Smooth muscle cell of the brain vasculature (primary cell): Measurements from ENCODE around the gene NFKB1.

Source experiments
- DNase-seq: peaks from one replicate; pipeline ENCODE4 v3.0.0-alpha.2; 2012; ENCODE audit warnings: low read depth, low spot score

The NFKB1 gene

DNA sequence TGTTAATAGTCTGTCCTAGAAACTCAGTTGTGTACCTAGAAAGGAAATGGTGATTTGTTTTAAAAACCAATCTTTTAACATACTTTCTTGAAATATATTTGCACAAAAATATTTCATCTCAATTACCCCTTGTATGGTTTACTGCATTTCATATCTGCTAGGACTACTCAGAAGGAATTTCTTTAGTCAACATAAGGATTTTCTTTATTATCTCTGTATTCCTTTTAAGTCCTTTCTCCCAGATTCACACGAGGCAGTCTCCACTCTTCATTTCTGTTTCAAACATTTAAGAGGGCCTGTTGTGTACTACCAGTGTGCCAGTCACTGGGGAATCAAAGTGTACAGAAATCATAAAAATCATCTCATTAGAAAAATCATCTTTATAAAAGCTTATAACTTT, 28.8 kb downstream of the NFKB1 start:
- no peak for DNase-seq

DNA sequence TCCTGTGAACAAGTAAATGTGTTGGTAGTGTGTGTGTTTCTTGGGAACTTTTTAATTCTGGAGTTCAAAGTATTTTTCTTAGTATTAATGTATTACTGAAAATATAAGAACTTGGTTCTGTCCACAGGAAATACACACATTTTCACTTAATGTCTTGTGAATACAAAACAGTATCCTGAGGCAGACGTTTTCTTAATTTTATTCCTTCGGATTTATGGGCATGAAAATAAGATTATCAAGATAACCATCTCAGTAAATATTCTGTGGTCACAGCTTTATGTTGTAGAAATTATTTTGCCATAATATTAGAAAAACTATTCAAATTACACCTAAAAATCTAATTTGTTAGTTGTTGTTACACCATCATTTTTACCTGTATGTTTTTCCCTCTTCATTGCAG, 29.8 kb downstream of the NFKB1 start:
- no peak for DNase-seq

DNA sequence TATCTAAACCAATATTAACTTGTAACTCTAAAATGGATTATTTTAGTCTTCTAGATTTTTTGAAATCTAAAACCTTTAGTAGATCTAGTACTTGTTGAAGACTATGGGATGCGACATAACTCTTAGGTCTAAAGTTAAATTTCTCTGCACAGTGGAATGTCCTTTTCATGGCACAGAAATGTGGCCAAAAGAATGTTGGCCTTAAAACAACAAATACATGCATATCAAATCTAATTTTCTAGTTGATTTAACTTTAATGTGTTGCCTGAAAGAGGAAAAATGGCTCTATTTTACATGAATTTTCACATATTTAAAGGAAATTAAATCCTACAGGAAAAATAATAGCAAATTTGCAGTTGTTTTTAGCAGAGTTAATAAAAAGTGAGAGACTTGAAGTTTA, 30.3 kb downstream of the NFKB1 start:
- DNase-seq: no peak

DNA sequence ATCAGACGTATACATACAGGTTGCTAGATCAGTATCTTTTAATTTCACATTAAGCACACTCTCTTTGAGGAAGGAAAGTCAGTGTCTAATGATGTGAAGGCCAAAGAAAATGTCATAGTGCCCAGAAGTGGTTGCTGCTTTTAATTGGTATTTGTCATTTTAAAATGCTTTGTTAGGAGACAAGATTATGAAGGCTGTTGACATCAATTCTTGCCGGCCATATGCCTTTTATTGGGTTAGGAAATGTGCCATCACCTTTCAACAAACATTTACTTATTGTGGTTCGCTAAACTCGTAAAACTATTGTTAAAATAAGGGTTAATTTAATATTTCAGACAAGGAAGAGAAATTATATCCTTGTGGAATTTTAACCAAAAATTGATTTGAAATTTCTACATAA, 32.2 kb downstream of the NFKB1 start:
- DNase-seq: no peak

DNA sequence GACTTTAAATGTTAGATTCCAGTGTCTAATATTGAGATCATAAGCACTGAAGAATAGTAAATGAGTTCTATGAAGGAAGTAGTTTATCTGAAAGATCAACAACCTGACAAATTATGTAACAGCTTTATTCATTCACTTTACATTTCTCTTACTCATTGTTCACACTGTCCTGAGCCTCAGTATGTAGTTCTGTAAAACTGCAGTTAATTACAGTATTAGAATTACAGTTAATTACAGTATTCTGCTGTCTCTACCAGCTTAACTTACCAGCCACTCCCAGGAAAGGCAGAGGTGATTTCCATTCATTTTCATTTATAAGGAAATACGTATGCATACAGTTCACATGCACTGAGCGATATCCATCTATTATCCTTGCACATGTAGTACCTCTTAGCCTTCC, 32.7 kb downstream of the NFKB1 start:
- no peak for DNase-seq

DNA sequence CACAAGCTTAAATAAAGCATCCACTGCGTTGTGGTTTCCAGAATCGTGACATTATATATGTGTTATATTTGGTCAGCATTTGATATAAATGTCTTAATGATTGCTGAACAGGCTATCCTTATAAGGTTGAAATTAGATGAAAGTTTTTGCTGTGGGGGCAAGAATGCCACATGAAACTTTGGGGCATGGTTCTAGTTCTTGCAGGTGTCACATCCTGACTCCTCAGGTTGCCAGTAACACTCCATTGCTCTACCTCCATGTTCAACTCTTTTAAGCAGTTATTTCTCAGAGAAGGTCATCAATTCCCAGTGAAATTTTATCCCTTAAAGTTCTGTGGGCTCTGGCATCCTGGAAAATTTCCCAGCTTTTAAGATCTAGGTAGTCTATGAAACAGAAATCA, 33.7 kb downstream of the NFKB1 start:
- DNase-seq: no peak

DNA sequence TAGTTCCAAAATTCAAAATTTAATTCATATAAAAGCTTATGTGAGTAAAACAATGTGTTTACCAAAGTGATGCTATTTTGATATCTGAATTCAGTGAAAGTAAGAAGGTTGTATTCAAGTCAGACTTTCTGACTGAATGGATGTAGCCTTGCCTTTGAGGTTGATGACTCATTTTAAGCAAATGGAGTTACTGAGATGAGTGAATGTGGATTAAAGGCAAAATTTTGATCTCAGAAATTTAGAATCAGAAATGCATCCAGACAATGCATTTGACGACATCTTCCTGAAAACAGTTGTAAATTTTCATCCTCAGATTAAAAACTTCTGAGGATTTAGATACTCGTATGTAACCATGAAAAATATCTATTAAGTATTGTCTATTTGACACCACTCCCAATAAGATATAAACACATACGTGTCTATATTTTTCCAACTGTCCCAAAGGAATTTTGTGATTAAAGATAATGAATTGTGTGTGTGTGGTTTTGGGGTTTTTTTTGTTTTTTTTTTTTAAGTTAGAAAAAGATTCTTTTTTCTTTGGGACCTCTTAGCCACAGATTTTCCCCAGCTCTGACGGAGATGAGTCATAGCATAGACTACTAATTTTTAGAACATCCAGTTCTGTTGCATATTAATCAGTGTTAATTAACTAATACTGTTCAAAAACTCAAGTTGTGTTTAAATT, 34.4 kb downstream of the NFKB1 start:
- DNase-seq: no peak

DNA sequence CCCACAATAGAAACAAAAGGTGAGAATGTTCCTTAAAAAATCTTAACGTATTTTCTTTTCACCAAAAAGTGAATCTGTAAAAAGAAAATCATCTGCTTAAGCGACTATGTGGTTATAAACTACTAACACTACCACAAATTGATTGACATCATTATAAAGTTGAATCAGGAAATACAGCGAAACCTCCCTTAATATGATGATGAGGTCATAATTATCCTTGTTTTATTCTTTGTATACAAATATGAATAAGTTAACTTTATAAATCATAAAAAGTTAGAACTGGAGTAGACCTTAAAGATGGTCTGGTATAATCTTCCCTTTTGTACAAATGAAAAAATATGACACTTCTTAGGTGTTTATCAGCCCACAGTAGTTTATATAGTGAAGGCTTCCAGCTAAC, 35.6 kb downstream of the NFKB1 start:
- DNase-seq: no peak

DNA sequence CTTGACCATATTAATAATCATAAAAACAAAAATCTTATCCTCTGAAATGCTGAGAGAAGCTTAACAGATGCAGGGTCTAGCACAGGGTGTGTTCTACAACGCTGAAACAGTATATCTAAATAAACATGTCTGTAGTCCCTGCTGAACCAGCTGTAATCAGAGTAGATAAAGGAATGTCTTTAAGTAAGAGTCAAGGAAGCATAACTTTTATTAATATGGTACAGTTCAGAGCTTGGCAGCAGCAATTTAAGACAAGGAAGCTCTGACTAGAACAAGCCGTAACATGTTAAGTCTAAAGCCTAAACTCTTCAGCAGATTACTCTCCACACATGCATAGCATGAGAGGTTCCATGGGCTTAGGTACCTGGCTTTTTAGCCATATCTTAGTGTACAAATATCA, 36.1 kb downstream of the NFKB1 start:
- no peak for DNase-seq

DNA sequence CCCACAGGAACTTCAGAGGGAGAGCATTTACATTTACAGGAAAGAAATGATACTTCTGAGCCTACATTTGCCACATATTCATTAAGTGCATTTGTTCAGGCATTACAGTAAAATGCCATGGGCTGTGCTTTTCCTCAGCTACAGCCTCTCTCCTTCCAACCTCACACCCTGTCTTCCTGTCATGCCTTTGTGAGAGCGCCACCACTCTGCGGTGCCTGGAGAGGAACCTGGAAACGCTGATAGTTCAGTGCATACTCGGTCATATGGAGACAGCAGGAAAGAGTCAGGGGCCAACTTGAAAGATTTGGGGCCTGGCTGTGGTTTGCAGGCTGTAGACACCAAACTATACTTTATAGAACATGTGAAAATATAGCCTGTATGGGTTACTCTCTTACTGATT, 40.5 kb downstream of the NFKB1 start:
- DNase-seq: no peak

DNA sequence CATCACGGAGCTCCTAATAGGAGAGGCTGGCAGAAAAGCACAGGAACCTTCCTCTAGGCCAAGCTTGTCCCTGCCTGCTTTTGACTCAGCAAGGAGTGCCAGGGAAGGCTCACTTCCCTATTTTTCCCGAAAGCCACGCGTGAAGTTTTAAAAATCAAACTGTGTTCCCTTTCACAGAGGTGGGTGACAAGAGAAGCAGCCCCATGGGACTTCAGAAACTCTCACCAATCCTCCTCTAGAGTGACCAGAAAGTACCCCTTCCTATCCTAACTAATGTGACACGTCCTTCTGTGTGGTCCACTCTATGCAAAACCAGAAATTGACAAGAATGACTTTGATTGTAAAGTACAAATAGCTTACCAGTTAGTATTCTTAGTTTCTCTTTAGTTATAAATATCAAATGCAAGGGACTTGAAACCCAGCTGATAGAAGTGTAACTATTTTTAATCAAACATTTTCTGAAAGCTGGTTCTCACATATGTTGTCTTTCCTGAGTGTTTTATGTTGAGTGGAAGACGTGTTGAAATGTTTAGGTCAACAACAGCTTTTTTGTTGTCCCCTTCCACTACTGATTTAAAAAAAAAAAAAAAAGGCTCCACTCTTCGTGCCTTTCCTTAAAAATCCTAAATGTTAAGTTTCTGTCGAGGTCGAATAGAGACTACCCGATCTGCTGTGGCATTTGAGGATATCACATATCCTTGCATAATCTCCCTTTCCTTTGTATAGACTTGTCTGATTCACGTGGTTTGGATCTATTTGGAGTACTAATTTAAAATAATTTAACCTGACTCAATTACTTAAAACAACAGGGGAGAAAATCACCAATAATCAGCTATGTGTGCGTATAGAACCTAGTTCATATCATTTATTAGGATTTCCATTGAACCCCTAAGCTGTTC, 42.1 kb downstream of the NFKB1 start:
- no peak for DNase-seq

DNA sequence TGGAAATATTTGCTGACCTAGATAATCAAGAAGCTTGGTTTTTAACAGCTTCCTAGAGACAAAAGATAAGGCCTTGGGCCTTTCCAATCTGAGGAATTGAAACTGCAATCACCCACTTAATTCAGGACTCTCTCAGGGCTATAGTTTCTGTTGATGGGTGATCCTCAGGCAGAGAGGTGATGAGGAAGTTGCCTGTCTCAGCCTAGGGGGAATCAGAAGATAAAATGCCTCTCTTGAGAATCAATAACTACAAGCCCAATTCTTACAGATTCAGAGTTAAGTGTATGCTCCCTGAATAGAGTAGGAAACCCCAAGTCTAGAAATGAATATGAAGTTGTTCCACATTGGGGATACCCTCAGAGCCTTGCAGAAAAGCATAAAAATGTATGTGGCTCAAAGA, 45.5 kb downstream of the NFKB1 start:
- DNase-seq: no peak

DNA sequence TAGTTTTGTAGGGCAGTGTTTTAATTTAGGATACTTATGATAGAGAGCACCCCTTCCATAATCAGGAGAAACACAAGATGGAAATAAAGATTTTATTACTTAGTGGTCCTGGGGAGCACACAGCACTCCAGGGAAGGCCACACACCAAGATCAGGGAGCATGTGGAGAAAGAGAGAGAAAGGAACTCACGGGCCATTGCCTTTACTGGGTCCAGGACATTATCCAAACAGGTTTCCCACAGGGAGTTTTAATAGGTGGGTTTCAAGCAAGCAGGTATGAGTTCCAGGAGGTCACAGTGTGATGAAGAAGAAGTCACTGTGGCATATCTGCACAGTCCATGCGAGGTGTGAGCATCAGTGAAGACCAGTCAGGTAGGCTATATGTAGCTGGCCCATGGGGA, 46.8 kb downstream of the NFKB1 start:
- DNase-seq: no peak

DNA sequence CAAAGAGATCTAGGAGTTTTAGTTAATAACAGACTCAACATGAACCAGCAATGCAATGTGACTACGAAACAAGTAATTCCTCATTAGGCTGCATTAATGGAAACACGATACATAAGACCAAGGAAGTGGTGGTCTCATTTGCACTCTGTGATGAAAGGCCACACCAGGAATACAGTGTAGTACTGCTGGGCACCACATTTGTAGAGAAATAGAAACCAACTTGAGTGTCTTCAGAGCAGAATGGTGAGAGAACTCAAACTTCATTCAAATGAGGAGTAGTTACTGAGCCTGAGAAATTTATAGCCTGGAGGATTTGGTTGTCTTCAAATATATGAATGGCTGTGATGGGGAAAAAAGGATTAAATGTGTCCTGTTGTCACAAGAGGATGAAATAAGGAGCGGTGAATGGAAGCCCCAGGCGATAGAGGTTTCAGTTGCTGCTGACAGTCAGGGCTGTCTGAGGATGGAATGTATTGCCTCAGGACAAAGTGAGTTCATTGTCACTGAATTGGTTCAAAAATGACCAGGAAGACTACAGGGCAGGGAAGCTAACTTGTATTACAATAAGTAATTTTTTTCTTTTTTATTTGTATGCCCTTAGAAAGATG, 50.9 kb downstream of the NFKB1 start:
- DNase-seq: no peak

DNA sequence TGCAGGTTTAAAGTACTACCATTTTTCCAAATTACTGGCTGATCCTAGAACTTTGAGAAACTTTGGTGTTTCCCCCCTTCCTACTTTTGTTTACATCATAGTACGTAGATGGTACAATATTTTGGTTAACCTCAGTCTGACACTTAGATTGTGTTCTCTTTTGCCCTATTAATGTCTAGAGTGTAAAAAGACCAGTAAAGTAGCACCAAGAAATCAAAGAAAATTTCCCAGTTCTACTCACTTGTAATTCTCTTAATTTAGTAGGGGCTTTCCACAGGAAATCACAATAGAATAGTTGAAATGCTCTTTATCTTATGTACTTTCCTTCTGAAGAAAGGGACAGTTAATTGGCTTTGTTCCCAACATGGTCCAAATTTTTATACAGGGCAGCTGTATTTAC, 51.6 kb downstream of the NFKB1 start:
- DNase-seq: no peak

DNA sequence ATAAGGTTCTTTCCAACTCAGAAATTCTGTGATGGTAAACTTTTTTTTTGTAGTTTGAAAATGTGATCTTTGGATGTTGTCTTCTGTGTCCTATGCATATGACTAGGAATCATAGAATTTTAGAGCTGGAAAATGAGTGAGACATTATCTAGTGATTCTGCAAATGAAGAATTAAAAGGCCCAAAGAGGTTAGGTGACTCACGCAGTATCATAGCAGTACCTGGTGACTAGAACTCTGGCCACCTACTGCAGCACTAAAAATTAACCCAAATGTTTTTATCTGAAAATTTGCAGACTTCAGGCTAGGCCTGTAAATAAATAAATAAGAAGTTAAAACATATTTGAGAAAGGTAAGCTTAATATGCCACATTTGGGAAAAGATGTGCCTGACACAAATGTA, 52.8 kb downstream of the NFKB1 start:
- DNase-seq: no peak

DNA sequence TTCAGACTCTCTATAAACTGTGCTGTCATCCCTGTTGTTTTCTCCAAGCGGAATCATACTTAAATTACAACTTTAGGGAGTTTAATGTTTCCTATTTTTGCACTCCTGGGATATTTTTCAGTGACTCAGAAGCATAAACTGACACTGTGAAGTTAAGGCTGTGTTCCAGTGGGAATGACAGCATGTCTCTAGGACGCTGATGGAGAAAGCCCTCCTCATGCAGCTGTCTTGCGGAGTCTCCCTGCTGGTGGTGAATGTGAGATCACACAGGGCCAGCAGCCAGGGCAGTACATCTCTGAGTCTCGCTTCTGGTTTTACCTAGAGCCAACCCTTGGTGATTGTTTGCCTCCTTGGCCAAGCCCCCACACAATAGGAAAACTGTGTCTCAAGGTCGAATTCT, 53.3 kb downstream of the NFKB1 start:
- DNase-seq: peak; percentile 69

DNA sequence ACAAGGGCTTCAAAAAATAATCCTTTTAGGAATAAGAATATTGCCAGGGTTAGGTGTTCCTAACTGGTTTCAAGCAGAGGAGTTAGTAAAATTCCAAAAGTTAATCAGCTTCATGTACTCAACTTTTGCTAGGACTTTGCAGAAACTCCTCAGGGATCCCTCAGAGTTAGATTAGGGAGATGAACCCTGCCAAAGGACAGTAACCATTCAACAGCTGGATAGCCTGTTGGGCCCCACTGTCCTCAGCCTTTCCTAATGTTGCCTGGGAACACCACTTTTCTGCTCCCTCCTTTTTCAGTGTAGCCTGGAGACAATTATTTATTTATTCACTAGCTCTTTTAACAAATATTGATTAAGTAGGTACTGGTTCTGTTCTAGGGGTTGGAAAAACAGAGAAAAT, 53.8 kb downstream of the NFKB1 start:
- DNase-seq: no peak

DNA sequence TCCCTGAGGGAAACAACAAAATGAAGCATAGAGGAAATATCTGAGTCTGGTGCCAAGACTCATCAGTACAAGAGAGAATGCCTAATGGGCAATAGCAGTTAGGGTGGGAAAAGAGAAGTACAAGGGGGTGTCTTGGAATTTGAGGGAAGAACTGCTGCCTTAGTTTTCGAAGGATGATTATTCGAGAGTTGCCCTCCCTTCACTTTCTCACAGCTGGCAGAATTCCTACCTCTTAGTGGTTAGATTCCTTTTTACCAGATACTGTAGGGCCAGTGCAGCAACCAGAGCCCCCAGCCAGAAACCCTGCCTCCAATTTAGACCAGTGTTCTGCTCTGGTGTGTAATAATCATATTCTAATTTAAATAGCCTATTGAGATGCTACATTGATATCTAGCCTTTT, 56.5 kb downstream of the NFKB1 start:
- no peak for DNase-seq

DNA sequence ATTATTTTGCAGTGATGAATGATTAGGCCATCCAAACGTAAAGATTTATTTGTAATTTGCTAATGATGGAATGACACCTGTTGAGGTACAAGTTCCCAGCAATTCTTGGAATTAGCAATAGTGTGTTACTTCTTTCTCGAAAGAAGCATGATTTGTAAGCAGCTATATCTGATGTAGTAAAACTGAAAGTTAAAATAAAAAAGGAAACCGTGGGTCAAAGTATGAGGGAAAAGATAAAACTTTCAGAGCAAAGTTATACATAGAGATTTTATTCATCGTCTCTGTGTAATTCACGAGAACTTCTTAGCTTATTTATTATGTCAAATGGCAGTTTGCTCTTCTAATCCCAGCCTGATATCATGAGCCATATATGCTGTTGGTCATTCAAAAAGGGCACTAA, 59.0 kb downstream of the NFKB1 start:
- DNase-seq: no peak

DNA sequence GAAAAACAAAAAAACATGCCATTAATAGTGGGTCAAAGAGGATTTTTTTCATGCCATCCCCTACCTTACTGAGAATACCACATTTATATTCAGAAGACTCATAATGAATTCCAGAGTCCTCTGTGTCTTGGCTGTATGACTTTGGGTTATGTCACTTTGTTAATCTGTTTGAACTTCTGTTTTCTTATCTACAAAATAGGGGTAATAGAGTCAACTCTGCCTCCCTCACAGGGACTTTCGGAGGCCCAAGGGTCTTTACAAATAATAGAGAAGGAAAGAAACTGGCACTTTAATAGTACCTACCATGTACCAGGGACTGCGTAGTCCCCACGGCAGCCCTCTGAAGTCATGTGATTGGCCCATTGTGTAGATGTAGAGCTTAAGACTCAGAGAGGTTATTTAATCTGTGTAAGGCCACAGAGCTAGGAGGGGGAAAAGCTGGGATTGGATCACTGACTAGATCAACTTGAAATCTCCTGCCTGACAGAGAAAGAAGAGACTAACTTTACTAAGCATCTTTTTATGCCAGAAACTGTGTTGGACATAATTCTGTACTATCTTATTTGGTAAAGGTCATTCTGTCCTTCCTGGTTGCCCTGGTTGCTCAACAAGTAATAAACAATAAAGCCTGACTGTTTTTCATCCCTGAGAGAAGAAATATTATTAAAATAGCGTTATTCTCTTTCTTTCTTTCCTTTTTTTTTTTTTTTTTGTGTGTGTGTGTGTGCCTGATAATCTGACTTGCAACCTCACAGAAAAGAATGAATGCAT, 59.6 kb downstream of the NFKB1 start:
- no peak for DNase-seq

DNA sequence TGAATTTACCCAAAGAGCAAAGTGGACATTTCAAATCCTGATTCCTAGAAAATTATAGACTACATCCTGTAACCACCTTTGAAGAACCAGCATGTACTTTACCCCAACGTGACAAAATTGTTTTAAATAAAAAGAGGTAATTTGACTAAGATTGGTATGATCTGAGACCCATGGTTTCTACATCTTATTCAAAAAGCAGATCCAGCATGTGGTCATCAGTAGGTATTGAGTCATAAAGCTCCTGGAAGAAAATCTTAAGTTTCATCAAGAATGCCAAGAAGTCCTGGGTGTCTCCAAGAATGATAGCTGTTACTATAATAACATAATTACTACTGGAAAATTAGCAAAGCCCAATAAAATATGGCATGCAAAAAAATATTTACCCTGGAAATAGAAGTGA, 61.8 kb downstream of the NFKB1 start:
- DNase-seq: no peak
